CD4-positive, alpha-beta T cell treated with Interleukin-15 for 4 hours (primary cell): ENCODE data around the gene COMTD1.
"Not testable (repeated sequence)": the region's sequence is repeated elsewhere in the genome, so short reads cannot be mapped to it uniquely, and the experiment has no call there.

Experiments used
- DNase-seq: peaks from one replicate; pipeline ENCODE4 v3.0.0-alpha.2; 2020; ENCODE audit warnings: low spot score

Gene COMTD1

GRCh38 chr10:75195035-75195763 is 40.6 kb downstream of the COMTD1 start:
- no peak for DNase-seq

- not testable (repeated sequence) for DNase-seq
Observed at GRCh38 chr10:75194625-75195024, 41.1 kb downstream of the COMTD1 start.

DNA sequence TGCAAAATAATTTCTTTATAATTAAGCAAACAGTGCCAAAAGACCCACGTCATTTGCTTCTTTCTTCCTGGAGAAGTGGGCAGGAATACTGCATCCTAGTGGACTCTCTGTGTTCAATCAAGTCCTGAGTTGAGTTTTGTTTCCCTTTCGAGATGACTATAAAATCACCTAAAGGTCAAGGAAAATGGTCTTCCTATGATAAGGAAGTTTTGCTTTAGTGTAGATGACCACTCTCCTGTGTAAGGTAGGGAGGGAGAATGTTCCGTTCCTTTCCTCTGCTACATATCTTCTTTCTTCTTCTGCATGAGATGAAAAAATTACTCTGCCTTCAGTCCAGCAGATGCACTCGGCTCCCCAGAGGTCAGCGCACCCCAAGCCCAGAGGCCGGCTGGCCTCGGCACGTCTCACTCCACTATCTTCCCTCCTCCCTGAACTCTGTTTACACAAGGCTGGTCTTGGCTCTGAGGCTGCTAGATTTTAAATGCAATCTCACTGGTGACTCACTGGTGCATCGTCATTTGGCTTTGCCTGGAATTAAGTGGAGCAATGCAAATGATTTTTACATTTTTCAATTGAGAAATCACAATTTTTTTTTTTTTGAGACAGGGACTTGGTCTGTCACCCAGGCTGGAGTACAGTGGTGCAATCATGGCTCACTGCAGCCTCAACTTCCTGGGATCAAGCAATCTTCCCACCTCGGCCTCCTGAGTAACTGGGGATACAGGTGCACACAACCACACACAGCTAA is 43.8 kb downstream of the COMTD1 start:
- DNase-seq: no peak

- no peak for DNase-seq
Observed at GRCh38 chr10:75189266-75190096, 46.3 kb downstream of the COMTD1 start.

- not testable (repeated sequence) for DNase-seq
Observed at GRCh38 chr10:75188522-75188921, 47.2 kb downstream of the COMTD1 start.

- DNase-seq: peak; percentile 78
Observed at GRCh38 chr10:75187961-75188426, 47.8 kb downstream of the COMTD1 start.

GRCh38 chr10:75186310-75186709 is 49.4 kb downstream of the COMTD1 start:
- no peak for DNase-seq
